ENCODE results near the gene ACAN. TPM values are rescaled to one million over a fixed set of nuclear protein-coding genes. Genes with fewer than 3 reads are reported as not detected.

ACAN gene
- total and polyA plus RNA-seq, 10 of the 15 experiments (the other 5 are each of a cell fraction or from before 2014, with no cell fraction given), result not detected

DNA sequence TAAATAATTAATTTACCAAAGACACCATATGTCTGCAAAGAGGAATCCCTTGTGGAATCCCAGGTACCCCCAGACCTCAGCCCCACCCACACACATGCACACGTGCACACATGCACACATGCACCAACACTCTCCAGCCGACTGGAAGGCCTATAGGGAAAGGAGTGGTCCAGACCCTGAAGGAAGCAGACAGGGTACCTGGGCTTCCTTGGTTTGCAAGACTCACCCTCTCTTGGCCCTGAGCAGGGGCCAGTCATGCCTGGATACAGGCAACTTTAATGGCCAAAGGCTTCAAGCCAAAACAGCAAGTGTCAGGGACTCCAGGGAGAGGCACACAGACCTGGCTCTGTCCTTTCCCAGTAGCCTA, 101.0 kb downstream of the ACAN start (continued):
- TF ChIP-seq, protein P1, sequence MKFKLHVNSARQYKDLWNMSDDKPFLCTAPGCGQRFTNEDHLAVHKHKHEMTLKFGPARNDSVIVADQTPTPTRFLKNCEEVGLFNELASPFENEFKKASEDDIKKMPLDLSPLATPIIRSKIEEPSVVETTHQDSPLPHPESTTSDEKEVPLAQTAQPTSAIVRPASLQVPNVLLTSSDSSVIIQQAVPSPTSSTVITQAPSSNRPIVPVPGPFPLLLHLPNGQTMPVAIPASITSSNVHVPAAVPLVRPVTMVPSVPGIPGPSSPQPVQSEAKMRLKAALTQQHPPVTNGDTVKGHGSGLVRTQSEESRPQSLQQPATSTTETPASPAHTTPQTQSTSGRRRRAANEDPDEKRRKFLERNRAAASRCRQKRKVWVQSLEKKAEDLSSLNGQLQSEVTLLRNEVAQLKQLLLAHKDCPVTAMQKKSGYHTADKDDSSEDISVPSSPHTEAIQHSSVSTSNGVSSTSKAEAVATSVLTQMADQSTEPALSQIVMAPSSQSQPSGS (IDR thresholded peaks at IDR 0.05; ENCODE audit: low read length), result no peak
- TF ChIP-seq TCF3 (IDR thresholded peaks at IDR 0.05; ENCODE audit: borderline replicate concordance, insufficient read depth, low read depth, low read length), result no peak

DNA sequence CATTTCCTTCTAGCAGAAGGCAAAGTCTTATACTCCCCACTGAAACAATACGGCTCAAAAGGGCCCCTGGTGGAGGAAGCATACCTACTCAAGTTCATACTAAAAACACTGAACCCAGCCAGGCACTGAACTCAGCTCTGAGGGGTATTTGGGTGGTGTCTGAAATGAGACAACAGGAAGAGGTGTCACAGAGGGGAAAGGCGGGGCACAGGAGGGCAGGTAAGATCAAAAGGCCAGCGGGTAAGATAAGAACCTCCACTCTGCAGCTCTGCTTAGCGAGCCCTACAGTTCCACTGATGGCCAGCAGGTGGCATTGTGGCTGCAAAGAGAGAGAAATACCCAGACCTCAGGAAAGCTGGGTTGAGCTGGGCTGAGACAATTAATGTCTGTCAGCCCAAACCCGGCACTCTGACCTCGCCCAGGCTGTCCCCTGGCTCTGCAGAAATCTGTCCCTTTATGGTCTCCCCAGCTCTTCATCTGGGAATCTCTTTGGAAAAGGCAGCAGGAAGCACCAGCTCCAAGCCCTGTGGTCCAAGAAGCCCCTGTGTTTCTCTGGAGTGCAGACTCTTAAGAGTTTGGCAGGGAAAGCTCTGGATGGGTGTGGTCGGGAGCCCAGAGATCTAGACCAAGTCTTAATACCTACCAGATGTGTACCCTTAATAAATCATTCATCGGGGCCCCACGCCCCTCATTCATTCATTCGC, 101.5 kb downstream of the ACAN start:
- BruUV-seq (replicated peaks), result no TSS peak
- Histone ChIP-seq H3K4me2 (ENCODE audit: control insufficient read depth, insufficient read depth) (no peak overlapping the region), H3K36me3 (ENCODE audit: control insufficient read depth in 2 of 2, insufficient read depth in 2 of 2, low read length in 1 of 2) (no peaks in the 10 kb centered on the region), H3K27ac (ENCODE audit: control insufficient read depth, insufficient read depth) (no peak overlapping the region), H3K4me1 (ENCODE audit: control insufficient read depth, insufficient read depth, low read length) (no peaks in the 10 kb centered on the region), H3K27me3 (replicated peaks in 1 of 2; ENCODE audit: control insufficient read depth in 2 of 2, insufficient read depth in 2 of 2, low read length in 1 of 2) (no peaks in the 10 kb centered on the region; a peak in 1 of 4 replicates), H2AFZ (ENCODE audit: control insufficient read depth, low read depth, low read length) (no peak overlapping the region), H3K9me3 (replicated peaks; ENCODE audit: control insufficient read depth, insufficient read depth, low read length) (no peaks in the 10 kb centered on the region), H3K79me2 (ENCODE audit: control insufficient read depth, insufficient read depth, low read length) (no peaks in the 10 kb centered on the region), H3K4me3 (no peak overlapping the region), H4K20me1 (ENCODE audit: control insufficient read depth, insufficient read depth) (0 out of 2 replicates have a peak, but pooled peaks cover 5% of the 10 kb centered on the region), H3K9ac (ENCODE audit: control insufficient read depth, insufficient read depth, low read length) (no peak overlapping the region)
- ATAC-seq, result peak; percentile 96
- POLR2A ChIA-PET, result interaction anchor here (0.5 kb wide), 1 partner anchor 78 kb away, joined by 3 read pairs; no protein-coding TSS in a partner anchor
- CTCF ChIA-PET, result interaction anchor here (0.6 to 5.5 kb wide), 57 partner anchors 9 to 435 kb away, joined by 3 to 116 read pairs (median 5); partner anchors contain the start of genes ABHD2, HAPLN3 and ISG20
- RAD21 ChIA-PET (ENCODE audit: unreplicated experiment), result interaction anchor here (0.7 to 3.1 kb wide), 28 partner anchors 9 to 280 kb away, joined by 3 to 34 read pairs (median 4); partner anchors contain the start of genes ABHD2 and HAPLN3
- WGBS (ENCODE audit: insufficient coverage, insufficient replicate concordance, low lambda C conversion rate, missing lambda C conversion rate), result 22% methylated on average over 10 of the region's 10 CpGs
- intact Hi-C loops (cut with micrococcal nuclease; ENCODE audit: unreplicated experiment), result loop anchor here (1.0 to 2.0 kb wide), 3 partner anchors 78 to 113 kb away; no protein-coding TSS in a partner anchor
- in situ Hi-C loops (cut with MboI), result loop anchor here (5.0 kb wide), 2 partner anchors 113 to 273 kb away; no protein-coding TSS in a partner anchor
- SMC1A ChIA-PET (ENCODE audit: uncharacterized antibody, unreplicated experiment), result interaction anchor here (0.6 to 2.4 kb wide), 30 partner anchors 9 to 280 kb away, joined by 3 to 32 read pairs (median 4); partner anchors contain the start of gene ABHD2
- peak; percentile 94 for FAIRE-seq
- DNase-seq (ENCODE audit: low read depth, low spot score), result peak; percentile 32
- TF ChIP-seq NFIC (IDR thresholded peaks at IDR 0.05; ENCODE audit: low read depth, low read length) (no peak), GABPA (IDR thresholded peaks at IDR 0.05; ENCODE audit: low read depth) (no peak), ZSCAN29 (IDR thresholded peaks at IDR 0.05) (no peak), NR2F1 (conservative IDR thresholded peaks at IDR 0.05) (0 out of 2 replicates have a peak, but pooled peaks have one; percentile 43), NR2C2 (IDR thresholded peaks at IDR 0.05; ENCODE audit: borderline replicate concordance, control insufficient read depth, insufficient read length, low read depth) (no peak), NFYA (IDR thresholded peaks at IDR 0.05; ENCODE audit: borderline replicate concordance, low read depth, low read length) (no peak), SMC3 (IDR thresholded peaks at IDR 0.05; ENCODE audit: borderline replicate concordance, low read length) (peak; percentile 86), RAD21 (IDR thresholded peaks at IDR 0.05; ENCODE audit: insufficient read depth, low read depth, low read length) (peak; percentile 88)
- TF ChIP-seq, protein P2, sequence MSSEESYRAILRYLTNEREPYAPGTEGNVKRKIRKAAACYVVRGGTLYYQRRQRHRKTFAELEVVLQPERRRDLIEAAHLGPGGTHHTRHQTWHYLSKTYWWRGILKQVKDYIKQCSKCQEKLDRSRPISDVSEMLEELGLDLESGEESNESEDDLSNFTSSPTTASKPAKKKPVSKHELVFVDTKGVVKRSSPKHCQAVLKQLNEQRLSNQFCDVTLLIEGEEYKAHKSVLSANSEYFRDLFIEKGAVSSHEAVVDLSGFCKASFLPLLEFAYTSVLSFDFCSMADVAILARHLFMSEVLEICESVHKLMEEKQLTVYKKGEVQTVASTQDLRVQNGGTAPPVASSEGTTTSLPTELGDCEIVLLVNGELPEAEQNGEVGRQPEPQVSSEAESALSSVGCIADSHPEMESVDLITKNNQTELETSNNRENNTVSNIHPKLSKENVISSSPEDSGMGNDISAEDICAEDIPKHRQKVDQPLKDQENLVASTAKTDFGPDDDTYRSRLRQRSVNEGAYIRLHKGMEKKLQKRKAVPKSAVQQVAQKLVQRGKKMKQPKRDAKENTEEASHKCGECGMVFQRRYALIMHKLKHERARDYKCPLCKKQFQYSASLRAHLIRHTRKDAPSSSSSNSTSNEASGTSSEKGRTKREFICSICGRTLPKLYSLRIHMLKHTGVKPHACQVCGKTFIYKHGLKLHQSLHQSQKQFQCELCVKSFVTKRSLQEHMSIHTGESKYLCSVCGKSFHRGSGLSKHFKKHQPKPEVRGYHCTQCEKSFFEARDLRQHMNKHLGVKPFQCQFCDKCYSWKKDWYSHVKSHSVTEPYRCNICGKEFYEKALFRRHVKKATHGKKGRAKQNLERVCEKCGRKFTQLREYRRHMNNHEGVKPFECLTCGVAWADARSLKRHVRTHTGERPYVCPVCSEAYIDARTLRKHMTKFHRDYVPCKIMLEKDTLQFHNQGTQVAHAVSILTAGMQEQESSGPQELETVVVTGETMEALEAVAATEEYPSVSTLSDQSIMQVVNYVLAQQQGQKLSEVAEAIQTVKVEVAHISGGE (CRISPR knock-in tag; IDR thresholded peaks at IDR 0.05), result no peak
- TF ChIP-seq, protein P1 (IDR thresholded peaks at IDR 0.05; ENCODE audit: low read length), result no peak
- TF ChIP-seq, protein P3, sequence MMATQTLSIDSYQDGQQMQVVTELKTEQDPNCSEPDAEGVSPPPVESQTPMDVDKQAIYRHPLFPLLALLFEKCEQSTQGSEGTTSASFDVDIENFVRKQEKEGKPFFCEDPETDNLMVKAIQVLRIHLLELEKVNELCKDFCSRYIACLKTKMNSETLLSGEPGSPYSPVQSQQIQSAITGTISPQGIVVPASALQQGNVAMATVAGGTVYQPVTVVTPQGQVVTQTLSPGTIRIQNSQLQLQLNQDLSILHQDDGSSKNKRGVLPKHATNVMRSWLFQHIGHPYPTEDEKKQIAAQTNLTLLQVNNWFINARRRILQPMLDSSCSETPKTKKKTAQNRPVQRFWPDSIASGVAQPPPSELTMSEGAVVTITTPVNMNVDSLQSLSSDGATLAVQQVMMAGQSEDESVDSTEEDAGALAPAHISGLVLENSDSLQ (IDR thresholded peaks at IDR 0.05), result peak; percentile 31; the same call in 1 of the 2 replicates

All from GM12878 (cell line).